HUES6 (cell line): ENCODE measurements around the gene APBA1.

Source experiments
- H3K27ac ChIP-seq: 2 replicates; pipeline ENCODE4 v1.7.0; 2013; ENCODE audit warnings: low read depth, mild to moderate bottlenecking, low read length, inconsistent platforms
- H3K27me3 ChIP-seq: 2 replicates; pipeline ENCODE4 v1.6.1; 2013; ENCODE audit warnings: low read length; ENCODE audit not compliant: control insufficient read depth, insufficient read depth
- H3K36me3 ChIP-seq: 2 replicates; pipeline ENCODE4 v1.6.1; 2013; ENCODE audit warnings: low read length; ENCODE audit not compliant: control insufficient read depth, insufficient read depth
- H3K4me1 ChIP-seq: 2 replicates; pipeline ENCODE4 v1.6.1; 2013; ENCODE audit warnings: low read length; ENCODE audit not compliant: control insufficient read depth, insufficient read depth
- H3K4me3 ChIP-seq: 2 replicates; pipeline ENCODE4 v1.5.1; 2013; ENCODE audit warnings: low read depth, low read length
- H3K9ac ChIP-seq: one replicate; pipeline ENCODE4 v1.6.1; 2013; ENCODE audit warnings: mild to moderate bottlenecking, low read length
- H3K9me3 ChIP-seq: 2 replicates; pipeline ENCODE4 v1.6.1; 2013; ENCODE audit warnings: low read depth, low read length; ENCODE audit not compliant: control insufficient read depth, insufficient read depth

The APBA1 gene

GRCh38 chr9:69671879-69672595 is at the start of gene APBA1:
TSS of gene APBA1 (minus strand) at chr9:69672371.
- Histone ChIP-seq H3K4me3 (peak within 1 kb of the TSS; percentile 70), H3K36me3 (no peaks in the 10 kb centered on the region), H3K4me1 (peaks cover 17% of the 10 kb centered on the region), H3K27ac (no peak within 1 kb of the TSS), H3K9ac (peak within 1 kb of the TSS; percentile 41), H3K27me3 (peaks cover 40% of the 10 kb centered on the region), H3K9me3 (no peaks in the 10 kb centered on the region)

GRCh38 chr9:69719983-69720382 is 47.8 kb upstream of the APBA1 start:
- H3K9ac ChIP-seq, result no peak overlapping the region
- H3K4me1 ChIP-seq, result no peaks in the 10 kb centered on the region
- no peaks in the 10 kb centered on the region for H3K27me3 ChIP-seq
- H3K4me3 ChIP-seq, result no peak overlapping the region
- H3K36me3 ChIP-seq, result peaks cover 94% of the 10 kb centered on the region
- no peak overlapping the region for H3K27ac ChIP-seq
- H3K9me3 ChIP-seq, result peaks cover 6% of the 10 kb centered on the region; the same call in 1 of the 2 replicates

- no peak overlapping the region for H3K27ac ChIP-seq
- H3K36me3 ChIP-seq, result peaks cover 89% of the 10 kb centered on the region
- peaks cover 6% of the 10 kb centered on the region; the same call in 1 of the 2 replicates for H3K9me3 ChIP-seq
- H3K27me3 ChIP-seq, result no peaks in the 10 kb centered on the region
- no peak overlapping the region for H3K9ac ChIP-seq
- no peaks in the 10 kb centered on the region for H3K4me1 ChIP-seq
- no peak overlapping the region for H3K4me3 ChIP-seq
These were observed 47.2 kb upstream of the APBA1 start for GRCh38 chr9:69719367-69719766.

- Histone ChIP-seq H3K36me3 (peaks cover 87% of the 10 kb centered on the region), H3K4me1 (no peaks in the 10 kb centered on the region), H3K9ac (no peak overlapping the region), H3K4me3 (no peak overlapping the region), H3K9me3 (peaks cover 6% of the 10 kb centered on the region; the same call in 1 of the 2 replicates), H3K27me3 (no peaks in the 10 kb centered on the region), H3K27ac (no peak overlapping the region)
These were observed 46.0 kb upstream of the APBA1 start for GRCh38 chr9:69718218-69718617.

GRCh38 chr9:69715825-69716224 is 43.7 kb upstream of the APBA1 start:
- Histone ChIP-seq H3K4me3 (no peak overlapping the region), H3K9me3 (peaks cover 3% of the 10 kb centered on the region; the same call in 1 of the 2 replicates), H3K9ac (no peak overlapping the region), H3K4me1 (no peaks in the 10 kb centered on the region), H3K27ac (no peak overlapping the region), H3K36me3 (peaks cover 84% of the 10 kb centered on the region), H3K27me3 (no peaks in the 10 kb centered on the region)

GRCh38 chr9:69715096-69715495 is 42.9 kb upstream of the APBA1 start:
- peaks cover 78% of the 10 kb centered on the region for H3K36me3 ChIP-seq
- no peaks in the 10 kb centered on the region for H3K4me1 ChIP-seq
- H3K9ac ChIP-seq, result no peak overlapping the region
- no peaks in the 10 kb centered on the region for H3K27me3 ChIP-seq
- H3K9me3 ChIP-seq, result no peaks in the 10 kb centered on the region
- no peak overlapping the region for H3K27ac ChIP-seq
- H3K4me3 ChIP-seq, result no peak overlapping the region

- Histone ChIP-seq H3K36me3 (no peaks in the 10 kb centered on the region), H3K9ac (no peak overlapping the region), H3K27me3 (no peaks in the 10 kb centered on the region), H3K9me3 (peaks cover 14% of the 10 kb centered on the region), H3K4me1 (no peaks in the 10 kb centered on the region), H3K27ac (no peak overlapping the region), H3K4me3 (no peak overlapping the region)
These were observed 25.3 kb upstream of the APBA1 start for GRCh38 chr9:69697475-69697874.

- no peaks in the 10 kb centered on the region for H3K27me3 ChIP-seq
- peaks cover 14% of the 10 kb centered on the region for H3K9me3 ChIP-seq
These were observed 24.6 kb upstream of the APBA1 start for GRCh38 chr9:69696802-69697201.

GRCh38 chr9:69689991-69690538 is 17.9 kb upstream of the APBA1 start:
- Histone ChIP-seq H3K27ac (no peak overlapping the region), H3K9me3 (no peaks in the 10 kb centered on the region), H3K9ac (no peak overlapping the region), H3K4me1 (no peaks in the 10 kb centered on the region), H3K4me3 (no peak overlapping the region), H3K36me3 (no peaks in the 10 kb centered on the region), H3K27me3 (no peaks in the 10 kb centered on the region)

More at GRCh38 chr9:69696802-69697201, 24.6 kb upstream of the APBA1 start:
- no peak overlapping the region for H3K9ac ChIP-seq
- H3K4me3 ChIP-seq, result no peak overlapping the region
- no peaks in the 10 kb centered on the region for H3K36me3 ChIP-seq
- H3K27ac ChIP-seq, result no peak overlapping the region
- no peaks in the 10 kb centered on the region for H3K4me1 ChIP-seq

- Histone ChIP-seq H3K9ac (no peak overlapping the region), H3K27me3 (no peaks in the 10 kb centered on the region), H3K4me3 (no peak overlapping the region), H3K36me3 (no peaks in the 10 kb centered on the region), H3K9me3 (no peaks in the 10 kb centered on the region), H3K4me1 (no peaks in the 10 kb centered on the region), H3K27ac (no peak overlapping the region)
These were observed 11.8 kb upstream of the APBA1 start for GRCh38 chr9:69683927-69684326.

- Histone ChIP-seq H3K27me3 (no peaks in the 10 kb centered on the region), H3K27ac (no peak overlapping the region), H3K4me3 (no peak overlapping the region), H3K36me3 (no peaks in the 10 kb centered on the region), H3K9ac (no peak overlapping the region), H3K9me3 (no peaks in the 10 kb centered on the region), H3K4me1 (no peaks in the 10 kb centered on the region)
These were observed 6.8 kb upstream of the APBA1 start for GRCh38 chr9:69678843-69679538.
